Prostate gland (tissue), 2 donors: ENCODE results near the gene MSH5. TPM values are rescaled to one million over a fixed set of nuclear protein-coding genes. Genes with fewer than 3 reads are reported as not detected.
"Not testable (repeated sequence)": the region's sequence is repeated elsewhere in the genome, so short reads cannot be mapped to it uniquely, and the experiment has no call there.

Source experiments
- DNase-seq: peaks from one replicate; pipeline ENCODE4 v3.0.0-alpha.2; 2019; ENCODE audit warnings: low spot score
- H3K27ac ChIP-seq, 2 donors: fragments of 200-600 bp; sonication (generic); 2 replicates each; pipeline ENCODE4 v1.5.1; 2017 to 2019
- H3K27me3 ChIP-seq: fragments of 200-600 bp; sonication (generic); replicated peaks from 2 replicates; pipeline ENCODE4 v1.5.1; 2019; ENCODE audit not compliant: insufficient read depth
- H3K36me3 ChIP-seq, 2 donors: fragments of 200-600 bp; sonication (generic); 1 replicate in 1 of 2; 2 replicates in 1 of 2; pipeline versions ENCODE4 v1.5.1 to v1.8.1; 2017 to 2019
- H3K4me1 ChIP-seq: fragments of 200-600 bp; sonication (generic); replicated peaks from 2 replicates; pipeline ENCODE4 v1.5.1; 2019
- H3K4me3 ChIP-seq, 2 donors: fragments of 200-600 bp; sonication (generic); 2 replicates each; pipeline ENCODE4 v1.5.1; 2017 to 2019
- H3K9me3 ChIP-seq: fragments of 200-600 bp; sonication (generic); 2 replicates; pipeline ENCODE4 v1.5.1; 2017
- CTCF ChIP-seq, 4 experiments: fragments of 200-600 bp in 2 of 4; fragments of 450-650 bp in 2 of 4; sonication (generic) in 2 of 4; IDR thresholded peaks; 1 replicate in 3 of 4; 2 replicates in 1 of 4; pipeline ENCODE4 v1.5.1; 2016 to 2019; ENCODE audit warnings: antibody characterized with exemption in 4 of 4, mild to moderate bottlenecking in 2 of 4, moderate library complexity in 2 of 4
- POLR2A ChIP-seq: fragments of 450-650 bp; IDR thresholded peaks from one replicate; pipeline ENCODE4 v1.6.1; 2016; ENCODE audit warnings: antibody characterized with exemption, mild to moderate bottlenecking
- POLR2AphosphoS5 ChIP-seq: sonication (generic); formaldehyde crosslinking; IDR thresholded peaks from one replicate; pipeline ENCODE4 v1.6.1; 2017; ENCODE audit warnings: antibody characterized with exemption
- WGBS: methylation state at CpG from one replicate; pipeline ENCODE4 v1.1.5; 2018; 5-methylcytosine and 5-hydroxymethylcytosine counted together
- intact Hi-C: fragments of 100-400 bp; cut with DNase I; formaldehyde crosslinking; loops from one replicate; pipeline ENCODE4 v1.14.2; 2022
- total RNA-seq, 2 donors: library from RNA; depleted of rRNA; stranded (reverse); fragments of >200 nt; gene quantifications; one replicate each; pipeline ENCODE4 v1.1.0, GENCODE V29; 2016

MSH5 gene
- total RNA-seq, 2 donors from 2014 or later, result 10.5 to 72.4 TPM

GRCh38 chr6:31792761-31793171 lies 53.0 kb downstream of the MSH5 start:
- Histone ChIP-seq H3K9me3 (no peaks in the 10 kb centered on the region), H3K36me3 (no peaks in the 10 kb centered on the region), H3K4me3 (no peak overlapping the region), H3K27me3 (no peaks in the 10 kb centered on the region), H3K27ac (no peak overlapping the region), H3K4me1 (peaks cover 3% of the 10 kb centered on the region)
- DNase-seq, result no peak
- 79% methylated on average over 12 of the region's 12 CpGs for WGBS
- intact Hi-C loops, result no loop called here
- TF ChIP-seq POLR2AphosphoS5 (no peak), CTCF (IDR thresholded peaks at IDR 0.05) (no peak), POLR2A (no peak)

GRCh38 chr6:31793927-31794245 lies 54.1 kb downstream of the MSH5 start:
- intact Hi-C loops, result not testable (repeated sequence)

GRCh38 chr6:31794294-31794865 lies 54.6 kb downstream of the MSH5 start:
- no peaks in the 10 kb centered on the region for H3K27me3 ChIP-seq
- WGBS, result 6% methylated on average over 7 of the region's 7 CpGs
- peak overlapping the region; percentile 89 to 97 for H3K27ac ChIP-seq
- intact Hi-C loops, result no loop called here
- H3K4me1 ChIP-seq, result peaks cover 3% of the 10 kb centered on the region
- no peaks in the 10 kb centered on the region for H3K36me3 ChIP-seq
- H3K9me3 ChIP-seq, result no peaks in the 10 kb centered on the region
- H3K4me3 ChIP-seq, result peak overlapping the region; percentile 92 to 96
- no peak for DNase-seq
- TF ChIP-seq CTCF (IDR thresholded peaks at IDR 0.05) (no peak), POLR2A (no peak), POLR2AphosphoS5 (no peak)

More at GRCh38 chr6:31793927-31794245, 54.1 kb downstream of the MSH5 start:
- DNase-seq, H3K9me3 ChIP-seq, H3K36me3 ChIP-seq, H3K4me1 ChIP-seq, H3K4me3 ChIP-seq, H3K27me3 ChIP-seq: not testable (repeated sequence)
- H3K27ac ChIP-seq, result peak overlapping the region; percentile 89 to 97
- 88% methylated on average over 6 of the region's 6 CpGs for WGBS

- Histone ChIP-seq H3K27ac (peak overlapping the region; percentile 89 to 97), H3K4me1 (peaks cover 3% of the 10 kb centered on the region), H3K9me3 (no peaks in the 10 kb centered on the region), H3K4me3 (peak overlapping the region; percentile 92 to 96), H3K27me3 (no peaks in the 10 kb centered on the region), H3K36me3 (no peaks in the 10 kb centered on the region)
- 1% methylated on average over 44 of the region's 44 CpGs for WGBS
- DNase-seq, result peak; percentile 24
- intact Hi-C loops, result no loop called here
- TF ChIP-seq POLR2AphosphoS5 (no peak), POLR2A (no peak), CTCF (IDR thresholded peaks at IDR 0.05) (no peak)
These were observed 55.2 kb downstream of the MSH5 start for GRCh38 chr6:31794866-31795615.

GRCh38 chr6:31795616-31796298 lies 56.0 kb downstream of the MSH5 start, which contains the start of gene VARS1:
Gene VARS1, minus strand, starts transcription at chr6:31795752. Its CDS starts 535 bp downstream, at chr6:31795217.
- 2% methylated on average over 36 of the region's 75 CpGs for WGBS
- intact Hi-C loops, result no loop called here

More at GRCh38 chr6:31795616-31796298, 56.0 kb downstream of the MSH5 start, which contains the start of gene VARS1:
- Histone ChIP-seq H3K36me3 (no peaks in the 10 kb centered on the region), H3K27ac (peak within 1 kb of the TSS; percentile 89 to 97), H3K27me3 (no peaks in the 10 kb centered on the region), H3K4me1 (peaks cover 3% of the 10 kb centered on the region), H3K4me3 (peak within 1 kb of the TSS; percentile 92 to 96), H3K9me3 (no peaks in the 10 kb centered on the region)
- TF ChIP-seq CTCF (IDR thresholded peaks at IDR 0.05) (peak; percentile 75 to 98 (median 88)), POLR2A (peak; percentile 51), POLR2AphosphoS5 (peak; percentile 84)
- DNase-seq, result peak; percentile 84
